ENCODE measurements around the gene RAB22A. TPM values are rescaled to one million over a fixed set of nuclear protein-coding genes. Genes with fewer than 3 reads are reported as not detected.

The RAB22A gene
- total RNA-seq, 1 experiment from 2014 or later = 9.9 TPM

DNA sequence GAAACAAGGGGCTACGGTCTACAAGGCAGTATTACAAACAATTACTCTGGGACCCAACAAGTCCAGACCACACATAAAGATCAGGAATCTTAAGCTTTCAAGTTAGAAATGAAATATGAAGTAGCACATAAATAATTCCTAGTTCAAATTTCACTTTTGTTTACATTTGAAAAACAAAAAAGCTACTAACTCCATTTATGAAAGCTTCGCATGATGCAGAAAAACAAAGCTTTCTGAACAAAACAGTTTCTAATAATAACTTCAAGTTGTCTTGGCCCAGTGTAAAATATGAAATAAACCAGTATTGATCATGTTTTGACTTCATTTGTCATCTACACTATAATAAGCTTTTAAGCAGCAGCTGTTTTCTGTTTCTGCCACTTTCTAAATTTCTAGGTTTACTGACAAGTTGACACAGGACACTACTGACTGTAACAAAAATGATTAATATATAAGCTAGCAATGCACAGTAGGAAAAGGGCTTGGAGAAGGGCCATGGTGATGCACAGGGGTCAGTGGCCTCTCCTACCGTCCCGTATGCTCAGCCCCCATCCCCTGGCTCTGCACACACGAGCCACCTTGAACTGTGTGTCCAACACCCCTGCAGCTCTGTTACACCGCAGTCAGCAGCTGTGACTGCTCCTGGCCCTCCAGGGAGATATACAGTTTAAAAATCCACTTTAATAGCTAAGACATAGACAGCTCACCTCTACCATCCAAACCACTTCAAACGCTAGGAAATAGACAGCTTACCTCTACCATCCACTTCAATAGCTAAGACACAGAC, 13.3 kb upstream of the RAB22A start:
- Histone ChIP-seq H4K20me1 (ENCODE audit: insufficient read depth) (no peaks in the 10 kb centered on the region), H3K36me3 (ENCODE audit: control insufficient read depth in 1 of 2, insufficient read depth in 2 of 2, low read length in 2 of 2) (no peaks in the 10 kb centered on the region), H3K4me3 (replicated peaks in 1 of 2; ENCODE audit: low read depth in 1 of 2, low read length in 2 of 2) (no peak overlapping the region), H3K9me3 (ENCODE audit: control insufficient read depth in 1 of 2, insufficient read depth in 1 of 2, low read depth in 1 of 2, low read length in 2 of 2) (no peaks in the 10 kb centered on the region), H3K9ac (ENCODE audit: low read length) (no peak overlapping the region), H3K4me1 (ENCODE audit: control insufficient read depth in 1 of 2, insufficient read depth in 2 of 2, low read length in 2 of 2) (no peaks in the 10 kb centered on the region), H2AFZ (ENCODE audit: low read depth, low read length, poor library complexity, severe bottlenecking) (no peak overlapping the region), H3K4me2 (ENCODE audit: low read length) (no peak overlapping the region), H3K79me2 (ENCODE audit: insufficient read depth, low read length) (no peaks in the 10 kb centered on the region), H3K27me3 (ENCODE audit: insufficient read depth, low read length) (no peaks in the 10 kb centered on the region), H3K27ac (ENCODE audit: low read depth, low read length) (no peak overlapping the region), H3K9me2 (ENCODE audit: insufficient read depth) (no peaks in the 10 kb centered on the region)
- POLR2A ChIA-PET = interaction anchor here (0.8 kb wide), 1 partner anchor 37 kb away, joined by 3 read pairs; no protein-coding TSS in a partner anchor
- CTCF ChIA-PET = no interaction called here
- intact Hi-C loops (cut with micrococcal nuclease) = no loop called here
- DNase-seq (ENCODE audit: low read depth, low spot score) (no peak), ATAC-seq (no peak)
- TF ChIP-seq, protein P1, sequence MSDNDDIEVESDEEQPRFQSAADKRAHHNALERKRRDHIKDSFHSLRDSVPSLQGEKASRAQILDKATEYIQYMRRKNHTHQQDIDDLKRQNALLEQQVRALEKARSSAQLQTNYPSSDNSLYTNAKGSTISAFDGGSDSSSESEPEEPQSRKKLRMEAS (IDR thresholded peaks at IDR 0.05) = no peak
- TF ChIP-seq ZFX (IDR thresholded peaks at IDR 0.05) (no peak), EZH2phosphoT487 (IDR thresholded peaks at IDR 0.05; ENCODE audit: borderline replicate concordance) (no peak), CBX3 (IDR thresholded peaks at IDR 0.05; ENCODE audit: low read depth) (no peak), SRF (IDR thresholded peaks at IDR 0.05; ENCODE audit: low read depth) (no peak), ELF1 (IDR thresholded peaks at IDR 0.05; ENCODE audit: borderline replicate concordance, low read depth) (no peak), SP1 (IDR thresholded peaks at IDR 0.05; ENCODE audit: low read depth) (no peak), SIN3A (IDR thresholded peaks at IDR 0.05; ENCODE audit: low read depth) (no peak), ZNF274 (IDR thresholded peaks at IDR 0.05; ENCODE audit: low read depth, low read length) (no peak), CEBPB (IDR thresholded peaks at IDR 0.05; ENCODE audit: low read depth) (no peak), POLR2A (IDR thresholded peaks at IDR 0.05; ENCODE audit: borderline replicate concordance, extremely low read depth, insufficient read depth, insufficient read length) (no peak), FOSL1 (IDR thresholded peaks at IDR 0.05; ENCODE audit: low read depth) (no peak), ZBTB33 (IDR thresholded peaks at IDR 0.05; ENCODE audit: extremely low read depth, insufficient replicate concordance, low read length) (no peak), EZH2 (IDR thresholded peaks at IDR 0.05) (no peak), POLR2AphosphoS5 (IDR thresholded peaks at IDR 0.05; ENCODE audit: low read depth, low read length) (no peak), JUND (IDR thresholded peaks at IDR 0.05) (no peak), YY1 (IDR thresholded peaks at IDR 0.05; ENCODE audit: extremely low read depth, insufficient replicate concordance, low read depth, low read length) (no peak), RAD21 (IDR thresholded peaks at IDR 0.05; ENCODE audit: low read depth) (no peak), TCF7L2 (IDR thresholded peaks at IDR 0.05; ENCODE audit: borderline replicate concordance, extremely low read depth, insufficient read depth, insufficient read length) (no peak)
- TF ChIP-seq, protein P2, sequence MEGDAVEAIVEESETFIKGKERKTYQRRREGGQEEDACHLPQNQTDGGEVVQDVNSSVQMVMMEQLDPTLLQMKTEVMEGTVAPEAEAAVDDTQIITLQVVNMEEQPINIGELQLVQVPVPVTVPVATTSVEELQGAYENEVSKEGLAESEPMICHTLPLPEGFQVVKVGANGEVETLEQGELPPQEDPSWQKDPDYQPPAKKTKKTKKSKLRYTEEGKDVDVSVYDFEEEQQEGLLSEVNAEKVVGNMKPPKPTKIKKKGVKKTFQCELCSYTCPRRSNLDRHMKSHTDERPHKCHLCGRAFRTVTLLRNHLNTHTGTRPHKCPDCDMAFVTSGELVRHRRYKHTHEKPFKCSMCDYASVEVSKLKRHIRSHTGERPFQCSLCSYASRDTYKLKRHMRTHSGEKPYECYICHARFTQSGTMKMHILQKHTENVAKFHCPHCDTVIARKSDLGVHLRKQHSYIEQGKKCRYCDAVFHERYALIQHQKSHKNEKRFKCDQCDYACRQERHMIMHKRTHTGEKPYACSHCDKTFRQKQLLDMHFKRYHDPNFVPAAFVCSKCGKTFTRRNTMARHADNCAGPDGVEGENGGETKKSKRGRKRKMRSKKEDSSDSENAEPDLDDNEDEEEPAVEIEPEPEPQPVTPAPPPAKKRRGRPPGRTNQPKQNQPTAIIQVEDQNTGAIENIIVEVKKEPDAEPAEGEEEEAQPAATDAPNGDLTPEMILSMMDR (IDR thresholded peaks at IDR 0.05 in 2 of 3, conservative IDR thresholded peaks at IDR 0.05 in 1 of 3; ENCODE audit: borderline replicate concordance in 1 of 3, insufficient read depth in 1 of 3, low read depth in 2 of 3, low read length in 2 of 3) = no peak
- RAD21 ChIA-PET (ENCODE audit: low non-redundant PET in 1 of 2, low total read pairs in 2 of 2, uncharacterized antibody in 2 of 2, unreplicated experiment in 2 of 2) = no interaction called here
- no TSS peak for BruUV-seq (replicated peaks)

Measured in HCT116 (cell line).